ENCODE measurements around the gene CDK19. TPM values are rescaled to one million over a fixed set of nuclear protein-coding genes. Genes with fewer than 3 reads are reported as not detected.

CDK19 gene
- total and polyA plus RNA-seq, 10 of the 15 experiments (the other 5 are each of a cell fraction or from before 2014, with no cell fraction given), result 4.6 to 21.4 (median 12.4) TPM

GRCh38 chr6:110828396-110828795 is 13.1 kb upstream of the CDK19 start (continued):
- no peak for TF ChIP-seq CHD1 (IDR thresholded peaks at IDR 0.05; ENCODE audit: low read depth, low read length)
- no peak for TF ChIP-seq ZBTB11 (CRISPR knock-in tag; IDR thresholded peaks at IDR 0.05)
- TF ChIP-seq IKZF1 (conservative IDR thresholded peaks at IDR 0.05), result no peak
- no peak for TF ChIP-seq POU2F2 (IDR thresholded peaks at IDR 0.05; ENCODE audit: borderline replicate concordance, low read depth, low read length)

GRCh38 chr6:110826236-110827129 is 11.2 kb upstream of the CDK19 start:
- intact Hi-C loops (cut with micrococcal nuclease; ENCODE audit: unreplicated experiment), result no loop called here
- no peaks in the 10 kb centered on the region for H4K20me1 ChIP-seq (ENCODE audit: control insufficient read depth, insufficient read depth)
- ChIA-PET POLR2A (interaction anchor here (2.4 kb wide), 1 partner anchor 11 kb away, joined by 7 read pairs; the partner anchor contains the start of gene CDK19), CTCF (interaction anchor here (0.6 to 1.4 kb wide), 2 partner anchors 52 to 104 kb away, joined by 3 to 4 read pairs; no protein-coding TSS in a partner anchor), SMC1A (ENCODE audit: uncharacterized antibody, unreplicated experiment) (interaction anchor here (1.1 kb wide), 2 partner anchors 10 to 51 kb away, joined by 3 to 5 read pairs; no protein-coding TSS in a partner anchor), RAD21 (ENCODE audit: unreplicated experiment) (interaction anchor here (0.6 to 0.7 kb wide), 3 partner anchors 97 to 335 kb away, joined by 4 to 6 read pairs (median 4); no protein-coding TSS in a partner anchor)
- FAIRE-seq (no peak), DNase-seq (ENCODE audit: low read depth, low spot score) (no peak), ATAC-seq (no peak; the same call in 2 of the 3 replicates)
- 83% methylated on average over 8 of the region's 9 CpGs for WGBS (ENCODE audit: insufficient coverage, insufficient replicate concordance, low lambda C conversion rate, missing lambda C conversion rate)
- no peak overlapping the region for H3K4me3 ChIP-seq
- no peak overlapping the region for H3K4me2 ChIP-seq (ENCODE audit: control insufficient read depth, insufficient read depth)
- no peaks in the 10 kb centered on the region for H3K27me3 ChIP-seq (replicated peaks in 1 of 2; ENCODE audit: control insufficient read depth in 2 of 2, insufficient read depth in 2 of 2, low read length in 1 of 2)
- H3K79me2 ChIP-seq (ENCODE audit: control insufficient read depth, insufficient read depth, low read length), result no peaks in the 10 kb centered on the region
- H3K27ac ChIP-seq (ENCODE audit: control insufficient read depth, insufficient read depth), result no peak overlapping the region
- BruUV-seq (replicated peaks), result no TSS peak
- in situ Hi-C loops (cut with MboI), result no loop called here
- H2AFZ ChIP-seq (ENCODE audit: control insufficient read depth, low read depth, low read length), result peak overlapping the region; percentile 41
- H3K36me3 ChIP-seq (ENCODE audit: control insufficient read depth in 2 of 2, insufficient read depth in 2 of 2, low read length in 1 of 2), result no peaks in the 10 kb centered on the region
- H3K9me3 ChIP-seq (replicated peaks; ENCODE audit: control insufficient read depth, insufficient read depth, low read length), result no peaks in the 10 kb centered on the region
- H3K9ac ChIP-seq (ENCODE audit: control insufficient read depth, insufficient read depth, low read length), result no peak overlapping the region
- no peaks in the 10 kb centered on the region for H3K4me1 ChIP-seq (ENCODE audit: control insufficient read depth, insufficient read depth, low read length)
- no peak for TF ChIP-seq USF2 (IDR thresholded peaks at IDR 0.05; ENCODE audit: borderline replicate concordance, low read depth, low read length)
- no peak for TF ChIP-seq ZZZ3 (IDR thresholded peaks at IDR 0.05; ENCODE audit: control insufficient read depth, insufficient read length, low read depth)
- no peak for TF ChIP-seq YY1 (IDR thresholded peaks at IDR 0.05; ENCODE audit: low read depth, low read length)
- no peak for TF ChIP-seq BMI1 (IDR thresholded peaks at IDR 0.05; ENCODE audit: borderline replicate concordance)
- no peak for TF ChIP-seq SRF (IDR thresholded peaks at IDR 0.05; ENCODE audit: low read depth in 2 of 2, low read length in 2 of 2)
- TF ChIP-seq GABPA (IDR thresholded peaks at IDR 0.05; ENCODE audit: low read depth), result no peak
- TF ChIP-seq E2F4 (IDR thresholded peaks at IDR 0.05; ENCODE audit: low read depth, low read length), result no peak
- no peak for TF ChIP-seq RFX5 (IDR thresholded peaks at IDR 0.05; ENCODE audit: low read depth, low read length)
- TF ChIP-seq CTCF (IDR thresholded peaks at IDR 0.05 in 2 of 3, conservative IDR thresholded peaks at IDR 0.05 in 1 of 3; ENCODE audit: control insufficient read depth in 2 of 3, extremely low read depth in 1 of 3, insufficient read depth in 1 of 3, low read depth in 3 of 3, low read length in 3 of 3), result no peak

Measured in GM12878 (cell line).